GF-D8 (cell line): ENCODE data around the gene RPL18A.

Experiments
- DNase-seq: peaks from one replicate; lab custom pipeline; 2025; lab: John Stamatoyannopoulos, UW

The RPL18A gene

DNA sequence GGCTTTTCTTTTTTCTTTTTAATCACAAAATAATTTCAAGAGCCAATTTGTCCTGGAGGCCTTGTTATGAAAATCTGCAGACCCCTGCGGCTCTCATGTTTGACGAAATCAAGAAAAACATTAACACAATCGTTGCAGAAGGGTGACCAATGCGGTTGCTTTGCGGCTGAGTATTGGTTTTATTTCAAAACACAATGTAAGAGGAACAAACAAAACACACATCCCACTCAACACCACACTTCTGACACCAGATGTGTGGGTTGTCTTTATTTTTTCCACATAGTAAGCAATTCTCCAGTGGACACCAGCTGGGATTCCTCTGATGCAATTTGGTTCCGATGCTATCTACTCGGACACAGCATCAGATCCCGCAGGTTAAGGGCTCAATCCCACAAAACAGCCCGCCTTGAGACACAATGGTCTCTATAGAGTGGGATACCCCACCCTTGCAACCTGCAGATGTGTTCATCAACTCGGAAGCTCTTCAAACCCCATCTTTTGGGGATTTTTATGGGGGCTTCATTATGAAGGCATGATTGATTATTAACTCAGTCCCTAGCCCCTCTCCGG, 51.2 kb downstream of the RPL18A start:
- no peak for DNase-seq
